Measurements from ENCODE around the gene MPRIP. TPM values are rescaled to one million over a fixed set of nuclear protein-coding genes. Genes with fewer than 3 reads are reported as not detected.

Gene MPRIP
- total RNA-seq, 1 experiment from 2014 or later, result 258 TPM

DNA sequence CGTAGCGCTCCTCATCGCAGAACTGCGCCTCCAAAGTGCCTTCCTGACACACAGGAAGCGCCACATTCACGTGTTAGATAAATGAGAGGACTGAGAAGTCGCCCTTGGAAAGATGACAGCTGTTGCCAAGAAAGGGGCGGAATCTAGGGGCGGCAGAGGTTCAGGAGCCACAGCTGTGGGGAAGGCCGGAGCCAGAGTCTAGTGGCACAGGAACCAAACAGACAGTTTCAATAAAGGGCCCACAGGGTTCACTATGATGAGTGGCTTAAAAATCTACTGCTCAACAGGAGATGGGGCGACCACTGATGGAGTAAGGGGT lies 190.0 kb downstream of the MPRIP start (continued):
- TF ChIP-seq YY1 (IDR thresholded peaks at IDR 0.05; ENCODE audit: extremely low read depth, insufficient replicate concordance, low read depth, low read length) (no peak), POLR2A (IDR thresholded peaks at IDR 0.05; ENCODE audit: borderline replicate concordance, extremely low read depth, insufficient read depth, insufficient read length) (no peak), MAX (IDR thresholded peaks at IDR 0.05) (no peak), FOSL1 (IDR thresholded peaks at IDR 0.05; ENCODE audit: low read depth) (no peak)
- TF ChIP-seq, protein P1, sequence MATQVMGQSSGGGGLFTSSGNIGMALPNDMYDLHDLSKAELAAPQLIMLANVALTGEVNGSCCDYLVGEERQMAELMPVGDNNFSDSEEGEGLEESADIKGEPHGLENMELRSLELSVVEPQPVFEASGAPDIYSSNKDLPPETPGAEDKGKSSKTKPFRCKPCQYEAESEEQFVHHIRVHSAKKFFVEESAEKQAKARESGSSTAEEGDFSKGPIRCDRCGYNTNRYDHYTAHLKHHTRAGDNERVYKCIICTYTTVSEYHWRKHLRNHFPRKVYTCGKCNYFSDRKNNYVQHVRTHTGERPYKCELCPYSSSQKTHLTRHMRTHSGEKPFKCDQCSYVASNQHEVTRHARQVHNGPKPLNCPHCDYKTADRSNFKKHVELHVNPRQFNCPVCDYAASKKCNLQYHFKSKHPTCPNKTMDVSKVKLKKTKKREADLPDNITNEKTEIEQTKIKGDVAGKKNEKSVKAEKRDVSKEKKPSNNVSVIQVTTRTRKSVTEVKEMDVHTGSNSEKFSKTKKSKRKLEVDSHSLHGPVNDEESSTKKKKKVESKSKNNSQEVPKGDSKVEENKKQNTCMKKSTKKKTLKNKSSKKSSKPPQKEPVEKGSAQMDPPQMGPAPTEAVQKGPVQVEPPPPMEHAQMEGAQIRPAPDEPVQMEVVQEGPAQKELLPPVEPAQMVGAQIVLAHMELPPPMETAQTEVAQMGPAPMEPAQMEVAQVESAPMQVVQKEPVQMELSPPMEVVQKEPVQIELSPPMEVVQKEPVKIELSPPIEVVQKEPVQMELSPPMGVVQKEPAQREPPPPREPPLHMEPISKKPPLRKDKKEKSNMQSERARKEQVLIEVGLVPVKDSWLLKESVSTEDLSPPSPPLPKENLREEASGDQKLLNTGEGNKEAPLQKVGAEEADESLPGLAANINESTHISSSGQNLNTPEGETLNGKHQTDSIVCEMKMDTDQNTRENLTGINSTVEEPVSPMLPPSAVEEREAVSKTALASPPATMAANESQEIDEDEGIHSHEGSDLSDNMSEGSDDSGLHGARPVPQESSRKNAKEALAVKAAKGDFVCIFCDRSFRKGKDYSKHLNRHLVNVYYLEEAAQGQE (IDR thresholded peaks at IDR 0.05; ENCODE audit: low read depth), result no peak

- ChIA-PET RAD21 (ENCODE audit: low non-redundant PET in 1 of 2, low total read pairs in 2 of 2, uncharacterized antibody in 2 of 2, unreplicated experiment in 2 of 2) (no interaction called here), CTCF (interaction anchor here (1.2 kb wide), 1 partner anchor 34 kb away, joined by 4 read pairs; no protein-coding TSS in a partner anchor), POLR2A (interaction anchor here (0.6 kb wide), 1 partner anchor 24 kb away, joined by 3 read pairs; no protein-coding TSS in a partner anchor)
- no peak for DNase-seq (ENCODE audit: low read depth, low spot score)
- BruUV-seq (replicated peaks), result no TSS peak
- no peaks in the 10 kb centered on the region for H4K20me1 ChIP-seq (ENCODE audit: insufficient read depth)
- no peak overlapping the region for H3K27ac ChIP-seq (ENCODE audit: low read depth, low read length)
- peaks cover 28% of the 10 kb centered on the region for H3K79me2 ChIP-seq (ENCODE audit: insufficient read depth, low read length)
- intact Hi-C loops (cut with micrococcal nuclease), result no loop called here
- peaks cover 8 to 21% of the 10 kb centered on the region in 2 experiments for H3K4me1 ChIP-seq (ENCODE audit: control insufficient read depth in 1 of 2, insufficient read depth in 2 of 2, low read length in 2 of 2)
- ATAC-seq, result no peak
- H3K27me3 ChIP-seq (ENCODE audit: insufficient read depth, low read length), result no peaks in the 10 kb centered on the region
- no peak overlapping the region for H2AFZ ChIP-seq (ENCODE audit: low read depth, low read length, poor library complexity, severe bottlenecking)
- peaks cover 0 to 5% of the 10 kb centered on the region in 2 experiments; a peak in 2 of 4 replicates for H3K36me3 ChIP-seq (ENCODE audit: control insufficient read depth in 1 of 2, insufficient read depth in 2 of 2, low read length in 2 of 2)
- peak overlapping the region; percentile 100 for H3K4me2 ChIP-seq (ENCODE audit: low read length)
- no peaks in the 10 kb centered on the region for H3K9me2 ChIP-seq (ENCODE audit: insufficient read depth)
- H3K9me3 ChIP-seq (ENCODE audit: control insufficient read depth in 1 of 2, insufficient read depth in 1 of 2, low read depth in 1 of 2, low read length in 2 of 2), result no peaks in the 10 kb centered on the region
- H3K9ac ChIP-seq (ENCODE audit: low read length), result peak overlapping the region; percentile 92
- no peak for TF ChIP-seq EGR1 (IDR thresholded peaks at IDR 0.05; ENCODE audit: low read depth)
- no peak for TF ChIP-seq ZNF274 (IDR thresholded peaks at IDR 0.05; ENCODE audit: low read depth, low read length)
- TF ChIP-seq POLR2AphosphoS5 (IDR thresholded peaks at IDR 0.05; ENCODE audit: low read depth, low read length), result no peak
- no peak for TF ChIP-seq MAX (IDR thresholded peaks at IDR 0.05)
- no peak for TF ChIP-seq JUND (IDR thresholded peaks at IDR 0.05)
- no peak for TF ChIP-seq YY1 (IDR thresholded peaks at IDR 0.05; ENCODE audit: extremely low read depth, insufficient replicate concordance, low read depth, low read length)
- no peak for TF ChIP-seq EZH2 (IDR thresholded peaks at IDR 0.05)
- TF ChIP-seq, protein P2, sequence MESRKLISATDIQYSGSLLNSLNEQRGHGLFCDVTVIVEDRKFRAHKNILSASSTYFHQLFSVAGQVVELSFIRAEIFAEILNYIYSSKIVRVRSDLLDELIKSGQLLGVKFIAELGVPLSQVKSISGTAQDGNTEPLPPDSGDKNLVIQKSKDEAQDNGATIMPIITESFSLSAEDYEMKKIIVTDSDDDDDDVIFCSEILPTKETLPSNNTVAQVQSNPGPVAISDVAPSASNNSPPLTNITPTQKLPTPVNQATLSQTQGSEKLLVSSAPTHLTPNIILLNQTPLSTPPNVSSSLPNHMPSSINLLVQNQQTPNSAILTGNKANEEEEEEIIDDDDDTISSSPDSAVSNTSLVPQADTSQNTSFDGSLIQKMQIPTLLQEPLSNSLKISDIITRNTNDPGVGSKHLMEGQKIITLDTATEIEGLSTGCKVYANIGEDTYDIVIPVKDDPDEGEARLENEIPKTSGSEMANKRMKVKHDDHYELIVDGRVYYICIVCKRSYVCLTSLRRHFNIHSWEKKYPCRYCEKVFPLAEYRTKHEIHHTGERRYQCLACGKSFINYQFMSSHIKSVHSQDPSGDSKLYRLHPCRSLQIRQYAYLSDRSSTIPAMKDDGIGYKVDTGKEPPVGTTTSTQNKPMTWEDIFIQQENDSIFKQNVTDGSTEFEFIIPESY (IDR thresholded peaks at IDR 0.05; ENCODE audit: extremely low read depth, insufficient replicate concordance, low read length), result no peak
- no peak for TF ChIP-seq ZFX (IDR thresholded peaks at IDR 0.05)
- no peak for TF ChIP-seq TCF7L2 (IDR thresholded peaks at IDR 0.05; ENCODE audit: borderline replicate concordance, extremely low read depth, insufficient read depth, insufficient read length)
- TF ChIP-seq ELF1 (IDR thresholded peaks at IDR 0.05; ENCODE audit: borderline replicate concordance, low read depth), result no peak
- peak overlapping the region; percentile 95 to 96 for H3K4me3 ChIP-seq (replicated peaks in 1 of 2; ENCODE audit: low read depth in 1 of 2, low read length in 2 of 2)
Measured at GRCh38 chr17:17235212-17236174, 193.2 kb downstream of the MPRIP start.
